ENCODE data around the gene MRPL37.

Gene MRPL37

DNA sequence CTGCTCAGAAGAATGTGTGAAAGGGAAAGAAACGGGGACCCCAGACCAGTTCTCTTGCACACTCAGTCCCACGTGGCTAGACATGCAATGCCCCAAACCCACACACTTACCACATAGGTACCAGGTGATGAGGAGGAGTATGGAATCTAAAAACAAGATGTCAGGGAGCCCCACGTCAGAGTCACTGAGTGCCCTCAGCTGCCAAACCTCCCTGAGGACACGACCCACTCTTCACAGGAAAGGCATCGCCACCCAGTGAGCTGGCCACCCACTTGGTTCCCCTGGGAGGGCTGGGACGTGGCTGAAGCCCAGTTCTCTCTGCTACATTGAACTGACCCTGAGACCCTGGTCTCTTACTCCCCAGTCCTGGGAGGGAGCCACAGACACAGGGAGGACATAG is 41.4 kb downstream of the MRPL37 start:
- TF ChIP-seq TAF1 (IDR thresholded peaks at IDR 0.05; ENCODE audit: borderline replicate concordance, insufficient read depth, low read length): no peak
- no peak for TF ChIP-seq SIN3A (IDR thresholded peaks at IDR 0.05; ENCODE audit: borderline replicate concordance, insufficient read depth, low read length)
- TF ChIP-seq POLR2AphosphoS5 (IDR thresholded peaks at IDR 0.05; ENCODE audit: low read depth, low read length): no peak
- TF ChIP-seq FOXP2 (optimal IDR thresholded peaks at IDR 0.05; ENCODE audit: borderline replicate concordance, extremely low read depth, extremely low read length, insufficient read depth): no peak
- TF ChIP-seq, protein P1, sequence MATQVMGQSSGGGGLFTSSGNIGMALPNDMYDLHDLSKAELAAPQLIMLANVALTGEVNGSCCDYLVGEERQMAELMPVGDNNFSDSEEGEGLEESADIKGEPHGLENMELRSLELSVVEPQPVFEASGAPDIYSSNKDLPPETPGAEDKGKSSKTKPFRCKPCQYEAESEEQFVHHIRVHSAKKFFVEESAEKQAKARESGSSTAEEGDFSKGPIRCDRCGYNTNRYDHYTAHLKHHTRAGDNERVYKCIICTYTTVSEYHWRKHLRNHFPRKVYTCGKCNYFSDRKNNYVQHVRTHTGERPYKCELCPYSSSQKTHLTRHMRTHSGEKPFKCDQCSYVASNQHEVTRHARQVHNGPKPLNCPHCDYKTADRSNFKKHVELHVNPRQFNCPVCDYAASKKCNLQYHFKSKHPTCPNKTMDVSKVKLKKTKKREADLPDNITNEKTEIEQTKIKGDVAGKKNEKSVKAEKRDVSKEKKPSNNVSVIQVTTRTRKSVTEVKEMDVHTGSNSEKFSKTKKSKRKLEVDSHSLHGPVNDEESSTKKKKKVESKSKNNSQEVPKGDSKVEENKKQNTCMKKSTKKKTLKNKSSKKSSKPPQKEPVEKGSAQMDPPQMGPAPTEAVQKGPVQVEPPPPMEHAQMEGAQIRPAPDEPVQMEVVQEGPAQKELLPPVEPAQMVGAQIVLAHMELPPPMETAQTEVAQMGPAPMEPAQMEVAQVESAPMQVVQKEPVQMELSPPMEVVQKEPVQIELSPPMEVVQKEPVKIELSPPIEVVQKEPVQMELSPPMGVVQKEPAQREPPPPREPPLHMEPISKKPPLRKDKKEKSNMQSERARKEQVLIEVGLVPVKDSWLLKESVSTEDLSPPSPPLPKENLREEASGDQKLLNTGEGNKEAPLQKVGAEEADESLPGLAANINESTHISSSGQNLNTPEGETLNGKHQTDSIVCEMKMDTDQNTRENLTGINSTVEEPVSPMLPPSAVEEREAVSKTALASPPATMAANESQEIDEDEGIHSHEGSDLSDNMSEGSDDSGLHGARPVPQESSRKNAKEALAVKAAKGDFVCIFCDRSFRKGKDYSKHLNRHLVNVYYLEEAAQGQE (IDR thresholded peaks at IDR 0.05; ENCODE audit: insufficient read depth in 1 of 2, low read depth in 2 of 2, low read length in 2 of 2): no peak

DNA sequence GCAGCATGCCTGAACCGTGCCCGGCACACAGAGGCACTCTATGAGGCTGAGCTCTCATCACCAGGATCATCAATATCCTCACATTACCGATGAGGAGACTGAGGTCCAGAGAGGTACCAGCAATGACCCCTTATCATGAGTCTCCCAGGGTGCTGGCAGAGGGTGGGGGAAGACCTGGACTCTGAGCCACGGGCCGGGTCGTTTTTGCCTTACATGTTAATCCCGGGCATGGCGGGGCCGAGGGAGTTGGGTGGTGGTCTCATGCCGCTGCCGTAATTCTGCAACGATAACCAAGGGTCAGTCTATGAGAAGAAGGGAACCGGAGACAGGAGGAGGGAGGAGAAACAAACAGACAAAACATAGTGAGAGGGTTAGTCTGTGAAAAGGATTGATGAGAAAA is 43.1 kb downstream of the MRPL37 start:
- TF ChIP-seq SIN3A (IDR thresholded peaks at IDR 0.05; ENCODE audit: borderline replicate concordance, insufficient read depth, low read length): no peak
- TF ChIP-seq TAF1 (IDR thresholded peaks at IDR 0.05; ENCODE audit: borderline replicate concordance, insufficient read depth, low read length): no peak
- no peak for TF ChIP-seq FOXP2 (optimal IDR thresholded peaks at IDR 0.05; ENCODE audit: borderline replicate concordance, extremely low read depth, extremely low read length, insufficient read depth)
- TF ChIP-seq, protein P1 (IDR thresholded peaks at IDR 0.05; ENCODE audit: insufficient read depth in 1 of 2, low read depth in 2 of 2, low read length in 2 of 2): no peak
- no peak for TF ChIP-seq POLR2AphosphoS5 (IDR thresholded peaks at IDR 0.05; ENCODE audit: low read depth, low read length)

DNA sequence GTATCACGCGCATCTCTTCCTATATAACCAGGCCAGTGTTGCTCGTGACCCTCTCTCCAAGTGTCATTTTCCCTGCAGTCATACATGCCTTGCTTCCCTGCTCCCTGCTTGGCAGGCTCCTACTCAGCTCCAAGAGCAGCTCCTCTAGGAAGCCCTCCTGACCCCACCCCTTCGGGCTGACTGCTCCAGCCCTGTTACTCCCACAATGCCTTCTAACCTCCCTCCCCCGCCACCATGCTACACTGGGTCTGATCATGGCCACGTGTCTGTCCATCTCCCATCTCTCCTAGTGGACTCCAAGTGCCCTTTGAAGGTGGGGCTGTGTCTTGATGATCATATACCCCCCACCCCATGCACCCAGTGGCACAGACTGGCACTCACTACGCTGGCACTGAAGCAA is 44.7 kb downstream of the MRPL37 start:
- no peak for TF ChIP-seq FOXP2 (optimal IDR thresholded peaks at IDR 0.05; ENCODE audit: borderline replicate concordance, extremely low read depth, extremely low read length, insufficient read depth)
- no peak for TF ChIP-seq TAF1 (IDR thresholded peaks at IDR 0.05; ENCODE audit: borderline replicate concordance, insufficient read depth, low read length)
- TF ChIP-seq, protein P1 (IDR thresholded peaks at IDR 0.05; ENCODE audit: insufficient read depth in 1 of 2, low read depth in 2 of 2, low read length in 2 of 2): no peak
- TF ChIP-seq POLR2AphosphoS5 (IDR thresholded peaks at IDR 0.05; ENCODE audit: low read depth, low read length): no peak
- TF ChIP-seq SIN3A (IDR thresholded peaks at IDR 0.05; ENCODE audit: borderline replicate concordance, insufficient read depth, low read length): no peak

DNA sequence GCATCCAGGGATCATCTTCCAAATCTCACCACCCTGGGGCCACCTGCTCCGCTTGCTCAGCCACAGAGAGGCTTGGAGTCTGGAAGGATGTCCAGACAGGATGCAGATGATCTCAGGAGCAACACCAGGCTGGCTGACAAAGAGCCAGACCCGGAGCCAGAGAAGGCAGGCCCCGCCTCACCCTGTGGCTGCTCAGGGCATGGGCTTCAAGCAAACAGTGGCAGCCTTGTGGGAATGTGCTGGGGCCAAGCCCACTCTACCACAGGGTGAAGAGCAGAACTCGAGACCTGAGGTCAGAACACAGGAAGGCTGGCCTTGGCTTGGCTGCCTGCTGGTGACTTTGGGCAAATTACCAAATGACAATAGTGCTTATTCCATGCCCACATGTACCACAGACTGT is 45.5 kb downstream of the MRPL37 start:
- TF ChIP-seq, protein P1 (IDR thresholded peaks at IDR 0.05; ENCODE audit: insufficient read depth in 1 of 2, low read depth in 2 of 2, low read length in 2 of 2): no peak
- TF ChIP-seq SIN3A (IDR thresholded peaks at IDR 0.05; ENCODE audit: borderline replicate concordance, insufficient read depth, low read length): no peak
- no peak for TF ChIP-seq TAF1 (IDR thresholded peaks at IDR 0.05; ENCODE audit: borderline replicate concordance, insufficient read depth, low read length)
- TF ChIP-seq POLR2AphosphoS5 (IDR thresholded peaks at IDR 0.05; ENCODE audit: low read depth, low read length): no peak
- no peak for TF ChIP-seq FOXP2 (optimal IDR thresholded peaks at IDR 0.05; ENCODE audit: borderline replicate concordance, extremely low read depth, extremely low read length, insufficient read depth)

All from PFSK-1 (cell line).